ENCODE results near the gene DMRTA2.

- TF ChIP-seq CTCF (conservative IDR thresholded peaks at IDR 0.05; ENCODE audit: low read depth, low read length) (no peak), POLR2A (IDR thresholded peaks at IDR 0.05; ENCODE audit: low read depth, low read length) (no peak), RFX5 (IDR thresholded peaks at IDR 0.05; ENCODE audit: low read depth, low read length) (no peak), CEBPB (IDR thresholded peaks at IDR 0.05; ENCODE audit: low read depth, low read length) (no peak), SMC3 (IDR thresholded peaks at IDR 0.05; ENCODE audit: low read depth, low read length) (no peak), FOS (IDR thresholded peaks at IDR 0.05; ENCODE audit: low read depth, low read length) (no peak), RCOR1 (IDR thresholded peaks at IDR 0.05; ENCODE audit: insufficient replicate concordance, low read length) (no peak), ELK1 (IDR thresholded peaks at IDR 0.05; ENCODE audit: borderline replicate concordance, low read depth, low read length) (no peak), MXI1 (IDR thresholded peaks at IDR 0.05; ENCODE audit: borderline replicate concordance, low read depth, low read length) (no peak), MAZ (IDR thresholded peaks at IDR 0.05; ENCODE audit: borderline replicate concordance, low read depth, low read length) (no peak), MAFK (IDR thresholded peaks at IDR 0.05; ENCODE audit: low read depth, low read length) (no peak), RAD21 (IDR thresholded peaks at IDR 0.05; ENCODE audit: low read length) (no peak), BHLHE40 (IDR thresholded peaks at IDR 0.05; ENCODE audit: low read depth, low read length) (no peak)
Measured at GRCh38 chr1:50430010-50430405, 6.8 kb upstream of the DMRTA2 start.

Data from IMR-90 (cell line).